Right forelimb (tissue), 1 donor: ENCODE measurements around the gene PLCL1.
A peak's percentile ranks its signal among the peaks of the same experiment; 100 is the strongest.

ENCODE experiments used
- DNase-seq: peaks from one replicate; pipeline ENCODE4 v3.0.0-alpha.2; 2018

Gene PLCL1

DNA sequence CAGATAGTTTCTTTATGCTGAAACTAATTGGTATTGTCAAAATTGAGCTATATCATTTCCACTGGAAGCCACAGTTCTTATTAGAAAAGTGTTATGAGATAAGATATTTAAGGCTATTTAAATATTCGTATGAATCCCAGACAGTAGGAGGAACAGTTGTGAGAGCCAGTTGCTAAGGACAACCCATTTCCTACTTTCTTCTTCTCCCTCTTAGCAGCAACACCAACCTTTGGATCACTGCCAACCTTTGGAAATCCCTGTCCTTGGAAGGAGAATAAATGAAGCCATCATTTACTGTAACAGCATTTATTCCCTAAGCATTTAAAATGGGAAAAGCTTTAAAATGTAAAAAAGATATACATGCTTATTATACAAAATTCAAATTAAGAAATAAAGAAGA lies 85.8 kb downstream of the PLCL1 start:
- no peak for DNase-seq

- no peak for DNase-seq
These were observed 87.6 kb downstream of the PLCL1 start for GRCh38 chr2:197891897-197892442.

- no peak for DNase-seq
These were observed 89.2 kb downstream of the PLCL1 start for GRCh38 chr2:197893403-197894177.

GRCh38 chr2:197894751-197895274 lies 90.4 kb downstream of the PLCL1 start:
- DNase-seq = no peak

DNA sequence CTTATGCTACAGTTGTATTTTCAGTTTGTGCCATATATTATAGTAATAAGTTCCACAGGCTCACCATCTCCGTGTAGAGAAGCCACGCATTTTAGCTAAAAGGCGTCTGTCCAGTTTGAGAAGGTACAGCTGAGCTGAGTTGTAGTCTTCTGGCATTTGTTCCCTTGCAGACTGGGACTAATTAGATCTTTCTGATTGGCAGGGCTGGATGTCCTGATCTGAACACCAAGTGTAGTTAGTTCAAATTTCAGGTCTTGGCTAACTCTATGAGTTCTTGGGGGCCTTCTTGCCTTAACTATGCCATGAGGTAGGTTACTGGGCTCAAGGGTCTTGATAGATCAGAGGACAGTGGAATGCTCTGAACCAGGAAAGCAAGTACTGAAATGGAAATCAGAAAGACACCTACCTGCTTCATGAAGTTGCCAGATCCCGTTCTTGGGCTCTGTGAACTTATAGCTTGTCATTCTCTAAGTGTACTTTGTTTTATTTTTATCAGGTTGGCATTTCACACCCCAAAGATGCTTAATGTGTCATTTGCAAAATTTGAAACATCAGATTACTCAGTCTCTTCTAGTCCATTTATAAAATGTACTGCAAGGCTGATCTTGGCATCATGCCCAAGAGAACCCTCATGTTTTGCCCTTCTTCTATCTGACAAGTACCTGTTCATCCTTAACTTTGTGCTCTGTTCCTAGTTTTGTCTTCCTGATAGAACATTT lies 93.7 kb downstream of the PLCL1 start:
- DNase-seq = no peak

DNA sequence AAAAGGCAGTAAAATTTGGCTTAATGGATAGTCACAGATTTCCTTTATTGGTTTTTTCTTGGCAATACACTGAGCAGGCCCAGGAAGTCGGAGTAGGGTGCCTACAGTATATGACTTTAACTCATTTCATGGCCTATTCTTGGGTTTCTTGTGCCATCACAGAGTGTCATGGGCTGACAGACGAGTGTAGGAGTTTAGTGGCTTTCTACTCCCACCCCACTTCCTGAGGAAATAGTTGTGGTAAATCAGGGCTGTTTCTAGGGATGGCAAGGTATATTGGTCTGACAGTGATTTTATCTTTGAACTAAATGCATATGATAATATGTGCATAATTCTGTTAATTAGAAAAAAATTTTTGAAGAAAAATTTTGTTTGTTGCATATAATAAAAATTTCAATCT lies 100.1 kb downstream of the PLCL1 start:
- DNase-seq = no peak

DNA sequence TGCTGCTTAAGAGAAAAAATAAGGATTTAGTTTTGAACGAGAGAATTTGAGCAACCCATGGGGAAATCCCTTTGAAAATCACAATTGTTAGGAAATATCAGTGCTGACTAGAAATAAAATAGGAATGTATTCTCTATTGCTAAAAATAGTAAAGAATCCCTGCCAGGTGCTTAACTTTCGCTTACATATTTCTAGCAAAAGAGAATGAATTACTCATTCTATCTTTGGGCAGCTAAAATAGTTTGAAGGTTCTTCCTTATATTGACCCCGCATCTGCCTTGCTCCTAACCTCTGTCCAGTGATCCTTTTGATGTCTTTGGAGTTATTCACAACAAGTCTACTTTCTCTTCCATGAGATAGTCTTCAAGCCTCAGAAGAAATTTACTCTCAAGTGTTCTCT lies 103.8 kb downstream of the PLCL1 start:
- DNase-seq = no peak

DNA sequence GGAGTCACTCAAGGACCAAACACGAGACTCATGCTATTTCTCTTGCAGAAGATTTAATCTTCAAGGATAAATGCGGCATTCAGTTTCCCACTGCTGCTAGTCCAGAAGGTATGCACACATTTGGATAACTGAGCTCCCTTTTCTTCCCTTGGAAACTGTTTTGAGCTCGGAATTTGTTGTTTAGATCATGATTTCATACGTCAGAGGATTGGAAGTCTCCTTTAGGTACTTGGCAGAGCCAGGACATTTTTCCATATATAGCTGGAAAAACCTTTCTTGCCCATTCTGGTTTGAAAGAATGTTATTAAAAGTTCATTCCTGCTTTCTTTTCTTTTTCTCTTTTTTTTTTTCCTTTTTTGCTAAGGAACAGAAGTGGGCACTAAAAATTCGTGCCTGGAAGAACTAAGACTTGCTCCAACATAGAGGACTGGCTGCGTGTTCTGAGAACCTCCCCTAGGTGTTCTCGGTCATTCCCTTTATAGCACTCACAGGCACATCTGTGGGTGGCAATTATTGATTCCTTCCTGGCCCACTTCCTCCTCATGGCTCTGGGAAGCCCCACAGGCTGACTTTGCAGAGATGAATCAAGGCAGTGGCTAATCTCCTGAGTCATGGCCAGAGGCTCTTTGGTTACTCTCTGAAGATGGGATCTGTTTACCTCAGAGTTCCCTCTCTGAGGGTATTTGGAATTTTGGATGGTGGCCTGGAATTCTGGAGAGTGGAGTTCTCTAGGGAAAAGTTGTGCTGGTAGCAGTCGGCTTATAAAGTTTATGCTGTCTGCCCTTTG lies 104.8 kb downstream of the PLCL1 start:
- peak; percentile 51 for DNase-seq

- no peak for DNase-seq
These were observed 107.3 kb downstream of the PLCL1 start for GRCh38 chr2:197911667-197912066.

DNA sequence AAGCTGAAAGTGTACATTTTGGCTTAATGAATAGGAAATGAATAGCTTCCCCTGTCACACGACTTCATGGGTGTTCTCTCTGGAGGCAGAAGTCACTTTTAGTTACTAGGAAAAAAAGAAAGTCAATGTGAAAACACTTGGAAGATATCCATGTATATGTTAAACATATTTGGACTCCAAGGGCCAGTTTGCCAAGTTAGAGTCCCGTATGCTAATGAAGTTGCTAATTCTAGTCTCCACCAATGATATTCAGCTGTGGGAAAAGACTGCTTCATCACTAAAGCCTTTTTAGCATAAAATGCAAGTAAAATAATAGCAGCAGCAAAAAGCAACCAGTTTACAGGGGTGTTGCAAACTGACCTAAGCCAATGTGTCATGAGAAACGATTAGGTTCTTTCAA lies 108.7 kb downstream of the PLCL1 start:
- no peak for DNase-seq

DNA sequence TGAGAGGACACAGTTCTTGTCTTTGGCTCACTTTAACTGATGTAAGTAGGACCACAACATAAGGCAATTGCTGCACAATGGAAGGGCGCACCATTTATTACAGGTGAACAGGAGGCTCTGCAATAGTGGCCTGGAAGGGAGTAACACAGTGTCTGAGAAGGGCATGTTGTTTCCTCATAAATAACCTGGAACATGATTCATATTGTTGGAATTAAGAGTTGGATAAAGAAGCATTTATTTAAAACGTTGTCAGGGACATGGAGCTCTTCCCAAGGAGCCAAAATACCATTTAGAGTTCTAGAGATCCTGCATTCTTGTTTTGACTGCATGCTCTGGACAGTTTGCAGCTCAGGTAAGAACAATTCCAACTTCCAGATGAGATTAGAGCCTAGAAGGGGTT lies 110.4 kb downstream of the PLCL1 start:
- no peak for DNase-seq

GRCh38 chr2:197915548-197916265 lies 111.3 kb downstream of the PLCL1 start:
- DNase-seq = no peak

- DNase-seq = no peak
These were observed 115.1 kb downstream of the PLCL1 start for GRCh38 chr2:197919487-197919886.

DNA sequence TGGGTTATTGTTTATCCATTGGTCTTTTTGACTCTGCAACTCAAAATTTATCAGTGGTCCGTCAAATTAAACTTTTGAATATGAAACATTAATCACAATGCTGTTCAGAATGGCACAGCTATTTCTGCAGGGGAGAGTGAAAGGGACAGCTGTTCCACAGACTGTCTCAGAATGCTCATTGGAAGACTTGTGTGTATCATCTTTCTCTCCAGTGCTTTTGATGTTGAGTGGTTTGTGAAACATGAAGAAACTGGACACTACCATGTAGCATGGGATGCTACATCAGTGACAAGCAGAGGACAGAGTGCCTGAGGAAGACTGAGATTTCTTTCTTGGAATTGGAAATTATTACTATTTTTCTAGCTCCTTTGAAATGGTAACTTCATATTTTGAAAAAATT lies 115.7 kb downstream of the PLCL1 start:
- no peak for DNase-seq

DNA sequence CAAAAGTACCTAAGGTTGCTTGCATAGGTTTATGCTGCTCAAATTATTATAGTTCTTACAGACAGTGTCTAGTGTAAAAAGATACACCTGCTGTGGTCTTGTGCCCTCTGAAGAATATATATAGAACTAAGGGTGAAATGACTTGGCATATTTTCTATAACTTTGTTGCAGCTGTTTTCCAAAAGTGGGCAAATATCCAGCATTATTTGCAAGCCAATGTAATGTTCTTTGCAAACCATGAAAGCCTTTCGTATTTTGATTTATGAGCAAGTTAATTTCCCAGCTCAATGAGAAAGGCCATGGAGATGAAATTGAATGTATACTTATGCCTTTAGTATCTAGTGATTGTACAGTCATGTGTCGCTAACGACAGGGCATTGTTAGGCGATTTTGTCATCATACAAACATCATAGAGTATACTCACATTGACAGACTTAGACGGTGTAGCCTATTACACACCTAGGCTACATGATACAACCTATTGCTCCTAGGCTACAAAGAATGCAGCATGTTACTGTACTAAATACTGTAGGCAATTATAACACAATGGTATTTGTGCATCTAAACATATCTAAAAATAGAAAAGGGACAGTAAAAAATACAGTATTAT lies 116.3 kb downstream of the PLCL1 start:
- DNase-seq = no peak

GRCh38 chr2:197924483-197924882 lies 120.1 kb downstream of the PLCL1 start:
- no peak for DNase-seq

GRCh38 chr2:197925204-197925603 lies 120.8 kb downstream of the PLCL1 start:
- no peak for DNase-seq

DNA sequence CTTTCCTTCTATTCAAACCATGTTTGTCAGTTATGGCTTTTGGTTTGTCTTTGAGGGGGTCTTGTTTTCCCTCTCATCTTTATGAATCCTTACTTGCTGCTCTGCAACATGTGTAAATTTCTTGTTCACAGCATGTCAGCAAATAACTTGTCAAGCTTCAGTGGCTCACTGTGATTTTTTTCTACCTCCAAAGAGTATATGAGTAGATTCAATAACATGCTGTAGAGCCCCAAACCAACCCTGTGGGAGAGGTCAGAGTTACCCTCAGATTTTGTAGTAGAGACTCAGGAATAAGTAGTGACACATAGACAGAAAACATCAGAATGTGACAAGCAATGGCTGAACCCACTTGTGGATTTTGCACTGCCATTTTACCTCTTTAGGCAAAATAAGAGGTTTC lies 121.6 kb downstream of the PLCL1 start:
- DNase-seq = no peak

- DNase-seq = no peak
These were observed 122.3 kb downstream of the PLCL1 start for GRCh38 chr2:197926673-197927072.

DNA sequence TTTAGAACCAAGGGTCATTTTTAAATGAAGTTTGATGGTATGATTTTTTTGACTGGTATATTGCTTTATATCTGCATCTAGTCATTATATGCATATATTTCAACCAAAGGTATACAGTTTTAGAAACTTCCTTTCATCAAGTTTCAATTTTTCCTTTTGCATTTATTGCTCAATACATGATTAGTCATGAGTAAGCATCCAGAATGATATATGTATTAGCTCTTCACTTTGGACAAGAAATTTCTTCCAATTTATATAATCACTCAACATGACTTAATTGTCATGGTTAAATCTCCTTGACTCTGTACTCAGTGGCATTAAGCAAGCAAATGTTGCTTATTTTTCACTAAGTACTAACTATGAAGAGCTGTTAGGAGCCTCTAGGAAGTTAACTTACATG lies 123.6 kb downstream of the PLCL1 start:
- no peak for DNase-seq

GRCh38 chr2:197929008-197929885 lies 124.9 kb downstream of the PLCL1 start:
- DNase-seq = no peak
